GM20000 (cell line): ENCODE results near the gene EPYC.

Experiments
- DNase-seq: peaks from one replicate; pipeline ENCODE4 v3.0.0; 2012; ENCODE audit warnings: low spot score
- TF ChIP-seq, protein P1 (sequence below): IDR thresholded peaks from 2 replicates; pipeline ENCODE4 v1.5.1; 2012; ENCODE audit warnings: mild to moderate bottlenecking, control low read depth; ENCODE audit errors: extremely low read depth, missing control alignments

The EPYC gene, protein sequence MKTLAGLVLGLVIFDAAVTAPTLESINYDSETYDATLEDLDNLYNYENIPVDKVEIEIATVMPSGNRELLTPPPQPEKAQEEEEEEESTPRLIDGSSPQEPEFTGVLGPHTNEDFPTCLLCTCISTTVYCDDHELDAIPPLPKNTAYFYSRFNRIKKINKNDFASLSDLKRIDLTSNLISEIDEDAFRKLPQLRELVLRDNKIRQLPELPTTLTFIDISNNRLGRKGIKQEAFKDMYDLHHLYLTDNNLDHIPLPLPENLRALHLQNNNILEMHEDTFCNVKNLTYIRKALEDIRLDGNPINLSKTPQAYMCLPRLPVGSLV

DNA sequence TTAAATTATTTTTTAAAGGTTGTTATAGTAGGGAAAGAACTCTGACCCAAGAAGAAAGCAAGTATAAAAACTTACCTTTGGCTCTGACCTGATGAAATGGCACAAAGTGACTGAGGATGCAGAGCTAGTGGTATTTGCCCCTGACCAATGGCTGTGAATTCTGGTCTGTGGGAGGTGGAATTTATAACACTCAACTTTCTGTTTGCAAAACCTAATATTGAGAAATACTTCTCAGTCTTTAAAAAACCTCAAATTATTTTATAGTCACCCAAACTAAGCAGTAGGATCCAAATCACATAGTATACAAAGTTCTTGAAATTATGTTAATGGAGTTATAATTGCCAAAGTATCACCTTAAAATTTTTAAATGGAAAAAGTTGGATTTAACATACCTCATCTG lies at the start of gene EPYC:
Gene EPYC, minus strand, starts transcription at position 101 of the 400 bp plus-strand sequence. CDS start 2,407 bp downstream, outside the sequence.
- no peak for DNase-seq
- TF ChIP-seq, protein P1, sequence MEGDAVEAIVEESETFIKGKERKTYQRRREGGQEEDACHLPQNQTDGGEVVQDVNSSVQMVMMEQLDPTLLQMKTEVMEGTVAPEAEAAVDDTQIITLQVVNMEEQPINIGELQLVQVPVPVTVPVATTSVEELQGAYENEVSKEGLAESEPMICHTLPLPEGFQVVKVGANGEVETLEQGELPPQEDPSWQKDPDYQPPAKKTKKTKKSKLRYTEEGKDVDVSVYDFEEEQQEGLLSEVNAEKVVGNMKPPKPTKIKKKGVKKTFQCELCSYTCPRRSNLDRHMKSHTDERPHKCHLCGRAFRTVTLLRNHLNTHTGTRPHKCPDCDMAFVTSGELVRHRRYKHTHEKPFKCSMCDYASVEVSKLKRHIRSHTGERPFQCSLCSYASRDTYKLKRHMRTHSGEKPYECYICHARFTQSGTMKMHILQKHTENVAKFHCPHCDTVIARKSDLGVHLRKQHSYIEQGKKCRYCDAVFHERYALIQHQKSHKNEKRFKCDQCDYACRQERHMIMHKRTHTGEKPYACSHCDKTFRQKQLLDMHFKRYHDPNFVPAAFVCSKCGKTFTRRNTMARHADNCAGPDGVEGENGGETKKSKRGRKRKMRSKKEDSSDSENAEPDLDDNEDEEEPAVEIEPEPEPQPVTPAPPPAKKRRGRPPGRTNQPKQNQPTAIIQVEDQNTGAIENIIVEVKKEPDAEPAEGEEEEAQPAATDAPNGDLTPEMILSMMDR = no peak

DNA sequence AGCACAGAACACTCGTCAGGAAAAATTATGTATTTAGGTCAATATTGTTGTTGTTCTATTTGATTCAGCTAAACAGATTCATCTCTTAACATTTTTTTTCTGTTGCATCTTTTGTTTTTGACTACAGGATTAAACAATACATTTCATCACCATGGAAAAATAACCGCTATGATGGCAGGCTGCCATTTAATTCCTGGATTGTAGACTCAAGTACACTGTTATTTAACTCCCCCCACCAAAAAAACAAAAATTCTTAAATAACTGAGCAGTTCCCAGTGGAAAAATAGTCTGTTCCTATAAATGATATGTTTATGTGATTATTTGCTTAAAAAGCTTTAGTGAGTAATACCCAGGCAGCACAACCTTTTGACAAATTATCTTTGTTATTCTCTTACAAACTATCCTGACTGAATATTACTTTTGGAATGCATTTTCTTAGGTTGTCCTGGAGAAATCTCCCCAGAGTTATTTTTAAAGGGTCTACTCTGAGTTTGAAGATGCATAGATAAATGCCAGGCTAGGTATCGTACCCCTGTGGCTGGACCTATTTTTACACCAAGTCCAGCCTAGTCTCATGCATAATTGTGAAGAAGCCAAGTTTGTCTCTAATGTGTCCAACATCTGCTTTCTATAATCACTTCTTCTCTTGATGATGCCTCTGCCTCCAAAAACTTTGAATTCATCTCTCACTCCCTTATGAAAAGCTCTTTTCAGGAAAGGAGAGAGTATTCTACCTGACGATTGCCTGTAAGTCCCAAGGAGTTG lies 49.4 kb upstream of the EPYC start:
- no peak for DNase-seq
- TF ChIP-seq, protein P1 = no peak

DNA sequence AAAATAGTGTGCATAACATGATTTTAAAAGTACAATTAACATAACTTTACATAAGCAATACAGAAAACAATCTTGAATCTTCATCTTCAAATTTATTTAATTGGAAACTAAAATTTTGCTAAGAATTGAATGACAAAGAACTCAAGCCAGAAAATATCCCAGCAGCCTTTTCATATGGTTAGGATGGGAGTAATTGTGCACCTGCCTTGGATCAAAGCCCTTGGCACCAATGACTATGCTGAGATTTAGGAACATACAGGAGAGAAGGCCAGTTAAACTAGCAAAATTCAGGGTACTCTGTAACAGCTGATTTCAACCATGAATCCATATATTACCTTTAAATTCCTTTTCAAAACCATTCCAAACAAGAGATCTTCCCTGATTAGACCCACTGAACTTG lies 47.3 kb upstream of the EPYC start:
- TF ChIP-seq, protein P1 = no peak
- DNase-seq = no peak

DNA sequence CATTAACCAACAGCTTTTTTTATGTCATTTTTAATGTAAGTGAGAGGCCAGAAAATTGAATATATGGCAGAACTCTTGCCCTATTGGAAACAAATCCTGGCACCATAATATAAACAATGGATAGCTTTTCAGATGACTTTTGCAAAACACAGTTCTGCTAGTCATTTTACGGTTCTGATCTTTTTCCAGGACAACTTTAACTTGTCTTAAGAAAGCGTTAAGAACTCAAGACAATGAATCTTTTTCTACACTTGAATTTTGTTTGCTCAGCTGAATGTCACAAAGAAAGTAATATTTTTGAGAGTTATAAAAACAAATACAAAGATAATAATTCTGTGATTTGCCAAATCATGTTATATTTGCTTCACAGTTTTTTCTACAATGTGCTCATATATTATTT lies 39.8 kb upstream of the EPYC start:
- no peak for DNase-seq
- TF ChIP-seq, protein P1 = no peak

DNA sequence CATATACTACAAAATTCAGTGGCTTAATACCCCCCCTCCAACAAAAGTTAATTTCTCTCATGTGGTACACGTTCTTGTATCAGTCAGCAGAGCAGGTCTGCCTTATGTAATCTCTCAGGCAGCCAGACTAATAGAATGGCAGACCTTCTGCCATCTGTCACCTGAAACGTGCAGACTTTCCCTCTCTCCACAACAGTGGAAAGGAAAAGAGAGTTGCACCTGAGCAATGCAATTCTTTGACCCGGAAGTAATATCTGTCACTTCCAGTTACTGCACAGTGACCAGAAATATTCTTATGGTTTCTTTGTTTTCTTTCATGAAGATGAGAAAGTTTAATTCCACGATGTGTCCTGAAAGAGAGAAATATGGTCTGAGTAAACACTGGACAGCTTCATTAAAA lies 38.6 kb upstream of the EPYC start:
- no peak for DNase-seq
- TF ChIP-seq, protein P1 = no peak

DNA sequence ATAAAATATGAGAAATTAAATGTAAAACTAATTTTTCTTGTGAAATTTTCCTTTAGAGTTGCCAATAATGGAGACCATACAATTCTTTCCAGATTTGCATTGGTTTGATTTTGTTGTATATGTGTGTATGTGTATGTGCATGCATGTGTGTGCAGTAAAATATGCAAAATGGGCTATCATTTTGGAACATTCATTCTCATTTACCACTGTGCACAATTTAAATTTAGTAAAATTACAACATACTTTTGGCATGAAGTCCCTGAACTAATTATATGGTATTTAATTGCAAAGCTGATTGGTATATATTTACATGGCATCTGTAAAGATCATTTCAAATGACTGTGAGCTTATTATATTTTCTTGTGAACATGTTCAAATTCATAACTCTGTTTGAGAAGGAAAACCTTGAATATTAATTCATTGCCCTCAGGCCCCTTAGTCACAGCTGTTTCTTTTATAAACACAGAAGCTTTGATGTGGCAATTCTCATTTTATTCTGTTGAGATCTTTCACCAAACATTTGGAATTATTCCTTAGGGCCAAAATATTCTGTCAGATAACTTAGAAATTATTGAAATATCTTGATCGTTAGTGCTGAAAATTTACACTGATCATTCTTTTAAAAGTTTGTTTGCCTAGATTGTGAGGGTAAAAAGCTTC lies 35.5 kb upstream of the EPYC start:
- no peak for DNase-seq
- TF ChIP-seq, protein P1 = no peak

DNA sequence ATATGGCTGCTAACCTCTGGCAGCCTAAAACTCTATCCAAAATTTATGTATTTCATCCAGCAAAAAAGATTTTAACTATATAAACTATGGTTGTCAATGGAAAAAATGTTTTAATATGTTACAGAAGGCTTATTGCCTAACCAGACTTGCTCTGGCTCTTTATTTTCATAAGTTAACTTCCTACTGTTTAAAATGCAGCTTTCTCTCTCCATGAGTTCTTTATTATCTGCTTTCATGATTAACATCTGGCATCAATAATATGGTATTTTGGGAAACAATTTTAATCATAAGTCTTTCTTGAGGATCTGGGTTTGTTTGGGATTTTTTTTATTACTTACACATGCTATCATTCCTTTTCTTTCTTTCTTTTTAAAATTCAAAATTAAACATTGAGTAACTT lies 32.5 kb upstream of the EPYC start:
- DNase-seq = no peak
- TF ChIP-seq, protein P1 = no peak
